ENCODE measurements around the gene AGAP1. TPM values are rescaled to one million over a fixed set of nuclear protein-coding genes. Genes with fewer than 3 reads are reported as not detected.

The AGAP1 gene
- total and polyA plus RNA-seq, 2 donors (not counting 3 experiments of a cell fraction or from before 2014, with no cell fraction given) = 10.2 to 20.9 TPM

- H3K4me3 ChIP-seq (replicated peaks in 1 of 3; ENCODE audit: insufficient read depth in 1 of 3, low read depth in 1 of 3, low read length in 3 of 3) = no peak overlapping the region
- no TSS peak for BruUV-seq (replicated peaks)
- H3K27ac ChIP-seq (ENCODE audit: insufficient read depth, low read depth, low read length) = no peak overlapping the region
- peaks cover 6% of the 10 kb centered on the region for H3K4me1 ChIP-seq (ENCODE audit: control insufficient read depth, extremely low read depth, insufficient read depth, low read length)
- H3K27me3 ChIP-seq (ENCODE audit: control insufficient read depth in 2 of 2, insufficient read depth in 2 of 2, low read length in 2 of 2) = peaks cover 0 to 8% of the 10 kb centered on the region in 2 experiments
- no peaks in the 10 kb centered on the region for H3K79me2 ChIP-seq (ENCODE audit: control insufficient read depth, insufficient read depth, low read length)
- H3K9me1 ChIP-seq (replicated peaks; ENCODE audit: control insufficient read depth, extremely low read depth, insufficient read depth, low read length) = peaks cover 2% of the 10 kb centered on the region
- dilution Hi-C loops (cut with MboI; ENCODE audit: extremely low pct_ligation_motif_present, low sequenced_read_pairs) = no loop called here
- H3K9me3 ChIP-seq (replicated peaks; ENCODE audit: control insufficient read depth, insufficient read depth, low read length) = no peaks in the 10 kb centered on the region
- peak overlapping the region; percentile 34 for H3K4me2 ChIP-seq (ENCODE audit: insufficient read depth, low read length)
- intact Hi-C loops (cut with micrococcal nuclease) = no loop called here
- no peak overlapping the region for H3K9ac ChIP-seq (replicated peaks; ENCODE audit: extremely low read depth, insufficient read depth, low read length)
- H2AFZ ChIP-seq (ENCODE audit: low read depth, low read length) = no peak overlapping the region
- DNase-seq (ENCODE audit: low read depth, low spot score) = peak; percentile 56
- POLR2A ChIA-PET = no interaction called here
- peaks cover 3% of the 10 kb centered on the region for H4K20me1 ChIP-seq (replicated peaks; ENCODE audit: control insufficient read depth, extremely low read depth, insufficient read depth, low read length)
- no peaks in the 10 kb centered on the region for H3K36me3 ChIP-seq (ENCODE audit: control insufficient read depth in 2 of 2, extremely low read depth in 1 of 2, insufficient read depth in 2 of 2, low read length in 2 of 2)
- TF ChIP-seq POLR2A (IDR thresholded peaks at IDR 0.05; ENCODE audit: low read depth, low read length) = no peak
- TF ChIP-seq JUN (IDR thresholded peaks at IDR 0.05; ENCODE audit: borderline replicate concordance, insufficient read depth, insufficient read length, low read depth) = peak; percentile 68
- no peak for TF ChIP-seq MYC (IDR thresholded peaks at IDR 0.05; ENCODE audit: low read depth, low read length)
- FAIRE-seq = peak; percentile 24
- CTCF ChIA-PET = interaction anchor here (1.2 kb wide), 1 partner anchor 92 kb away, joined by 3 read pairs; no protein-coding TSS in a partner anchor
Observed at GRCh38 chr2:235654103-235654813, 160.4 kb downstream of the AGAP1 start.

DNA sequence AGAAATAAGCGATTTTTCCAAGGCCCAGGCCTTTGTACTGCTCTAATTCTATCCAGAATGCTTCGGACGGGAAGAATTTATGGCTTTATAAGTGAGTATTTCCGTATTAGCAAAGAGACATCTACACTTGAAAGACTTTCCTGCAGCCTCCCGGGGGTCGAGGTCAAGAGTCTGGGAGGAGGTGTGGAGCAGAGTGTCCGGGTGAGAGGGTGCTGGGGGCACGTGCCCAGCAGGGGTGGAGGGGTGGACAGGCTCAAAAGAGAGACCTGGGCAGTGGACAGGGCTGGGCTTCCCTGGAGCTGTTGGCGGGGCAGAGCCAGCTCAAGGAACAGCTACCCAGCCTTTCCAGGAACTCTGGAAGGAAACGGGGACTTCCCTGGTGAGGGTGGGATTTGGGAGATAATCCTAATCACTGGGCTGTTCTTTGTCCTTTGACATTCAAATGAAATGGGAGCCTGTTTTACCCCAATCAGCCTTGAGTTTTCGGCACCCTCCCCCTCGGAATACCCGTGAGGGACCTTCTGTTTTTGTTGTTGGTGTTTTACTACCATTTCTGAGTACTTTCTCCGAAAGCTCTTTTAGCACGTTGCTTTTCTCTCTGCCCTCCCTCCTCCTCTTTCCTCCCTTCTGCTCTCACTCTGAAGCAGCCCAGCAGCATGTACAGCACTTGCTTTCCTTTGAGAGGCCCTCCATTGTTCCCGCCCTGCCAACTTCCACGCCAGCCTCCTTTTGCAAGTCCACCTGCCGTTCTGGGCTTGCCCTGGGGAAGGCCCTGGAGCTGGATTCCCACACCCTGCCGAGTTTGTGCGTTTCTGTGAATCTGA lies 164.7 kb downstream of the AGAP1 start:
- Histone ChIP-seq H4K20me1 (replicated peaks; ENCODE audit: control insufficient read depth, extremely low read depth, insufficient read depth, low read length) (peaks cover 3% of the 10 kb centered on the region), H3K9ac (replicated peaks; ENCODE audit: extremely low read depth, insufficient read depth, low read length) (no peak overlapping the region), H3K79me2 (ENCODE audit: control insufficient read depth, insufficient read depth, low read length) (no peaks in the 10 kb centered on the region), H3K4me3 (replicated peaks in 1 of 3; ENCODE audit: insufficient read depth in 1 of 3, low read depth in 1 of 3, low read length in 3 of 3) (no peak overlapping the region), H3K36me3 (ENCODE audit: control insufficient read depth in 2 of 2, extremely low read depth in 1 of 2, insufficient read depth in 2 of 2, low read length in 2 of 2) (no peaks in the 10 kb centered on the region), H2AFZ (ENCODE audit: low read depth, low read length) (no peak overlapping the region), H3K27me3 (ENCODE audit: control insufficient read depth in 2 of 2, insufficient read depth in 2 of 2, low read length in 2 of 2) (peaks cover 0 to 8% of the 10 kb centered on the region in 2 experiments), H3K27ac (ENCODE audit: insufficient read depth, low read depth, low read length) (no peak overlapping the region), H3K4me2 (ENCODE audit: insufficient read depth, low read length) (no peak overlapping the region), H3K9me1 (replicated peaks; ENCODE audit: control insufficient read depth, extremely low read depth, insufficient read depth, low read length) (peaks cover 2% of the 10 kb centered on the region), H3K4me1 (ENCODE audit: control insufficient read depth, extremely low read depth, insufficient read depth, low read length) (peaks cover 6% of the 10 kb centered on the region), H3K9me3 (replicated peaks; ENCODE audit: control insufficient read depth, insufficient read depth, low read length) (no peaks in the 10 kb centered on the region)
- intact Hi-C loops (cut with micrococcal nuclease) (no loop called here), dilution Hi-C loops (cut with MboI; ENCODE audit: extremely low pct_ligation_motif_present, low sequenced_read_pairs) (no loop called here)
- DNase-seq (ENCODE audit: low read depth, low spot score) (peak; percentile 18), FAIRE-seq (no peak)
- TF ChIP-seq CTCF (IDR thresholded peaks at IDR 0.05; ENCODE audit: extremely low read depth in 1 of 2, insufficient read depth in 1 of 2, low read depth in 1 of 2, low read length in 2 of 2) (no peak), MYC (IDR thresholded peaks at IDR 0.05; ENCODE audit: low read depth, low read length) (no peak), POLR2A (IDR thresholded peaks at IDR 0.05; ENCODE audit: low read depth, low read length) (no peak), JUN (IDR thresholded peaks at IDR 0.05; ENCODE audit: borderline replicate concordance, insufficient read depth, insufficient read length, low read depth) (no peak)
- ChIA-PET POLR2A (no interaction called here), CTCF (no interaction called here)
- no TSS peak for BruUV-seq (replicated peaks)

Measured in endothelial cell of umbilical vein (primary cell).